Measurements from ENCODE around the gene RSPH9.
"Not testable (repeated sequence)": the region's sequence is repeated elsewhere in the genome, so short reads cannot be mapped to it uniquely, and the experiment has no call there.

RSPH9 gene

GRCh38 chr6:43689421-43689820 is 44.6 kb downstream of the RSPH9 start:
- no peak for DNase-seq

- DNase-seq: peak in 1 of 2 experiments; percentile 17
Measured at GRCh38 chr6:43695215-43695966, 50.6 kb downstream of the RSPH9 start.

- DNase-seq: no peak
Measured at GRCh38 chr6:43695967-43696291, 51.1 kb downstream of the RSPH9 start.

- DNase-seq: no peak
Measured at GRCh38 chr6:43697421-43697820, 52.6 kb downstream of the RSPH9 start.

- no peak for DNase-seq
Measured at GRCh38 chr6:43698584-43699349, 53.9 kb downstream of the RSPH9 start.

- DNase-seq: peak; percentile 43 to 62
Measured at GRCh38 chr6:43699564-43700186, 54.8 kb downstream of the RSPH9 start.

GRCh38 chr6:43700939-43701560 is 56.2 kb downstream of the RSPH9 start:
- DNase-seq: not testable (repeated sequence)

- DNase-seq: no peak
Measured at GRCh38 chr6:43702171-43702533, 57.3 kb downstream of the RSPH9 start.

GRCh38 chr6:43702534-43703440 is 58.0 kb downstream of the RSPH9 start:
- DNase-seq: peak; percentile 11 to 17

- DNase-seq: no peak
Measured at GRCh38 chr6:43703512-43704429, 58.9 kb downstream of the RSPH9 start.

GRCh38 chr6:43705996-43706395 is 61.2 kb downstream of the RSPH9 start:
- DNase-seq: no peak

GRCh38 chr6:43706788-43707187 is 62.0 kb downstream of the RSPH9 start:
- DNase-seq: no peak

GRCh38 chr6:43707269-43707668 is 62.4 kb downstream of the RSPH9 start:
- DNase-seq: no peak

GRCh38 chr6:43707767-43708166 is 62.9 kb downstream of the RSPH9 start:
- DNase-seq: peak in 1 of 2 experiments; percentile 24

- no peak for DNase-seq
Measured at GRCh38 chr6:43708860-43709653, 64.2 kb downstream of the RSPH9 start.

- no peak for DNase-seq
Measured at GRCh38 chr6:43709654-43710303, 64.9 kb downstream of the RSPH9 start.

- DNase-seq: no peak
Measured at GRCh38 chr6:43710576-43710975, 65.7 kb downstream of the RSPH9 start.

GRCh38 chr6:43712579-43712978 is 67.7 kb downstream of the RSPH9 start:
- no peak for DNase-seq

GRCh38 chr6:43713643-43714310 is 68.9 kb downstream of the RSPH9 start:
- no peak for DNase-seq

Measured in NCI-H2081 (cell line).